ENCODE measurements around the gene IL3. TPM values are rescaled to one million over a fixed set of nuclear protein-coding genes. Genes with fewer than 3 reads are reported as not detected.

Gene IL3
- total RNA-seq, 1 experiment from 2014 or later = not detected

DNA sequence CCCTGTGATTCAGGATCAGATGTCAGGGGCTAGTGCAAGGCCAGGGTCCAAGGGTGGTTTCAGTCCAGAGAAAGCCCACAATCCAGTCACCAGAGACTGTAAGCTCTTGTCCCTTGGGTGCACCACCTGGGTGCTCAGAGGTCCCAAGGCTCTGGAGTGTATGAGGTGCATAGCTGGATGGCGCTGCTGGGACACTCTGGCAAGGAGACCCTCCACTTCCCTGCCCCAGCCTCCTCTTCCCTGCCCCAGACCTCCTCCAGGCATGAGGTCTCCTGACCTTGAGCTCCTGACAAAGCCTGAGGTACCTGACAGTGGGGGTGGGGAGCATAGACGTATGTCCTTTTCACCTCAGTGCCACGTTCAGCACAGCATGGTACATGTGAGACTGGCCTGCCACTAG is 20.1 kb downstream of the IL3 start:
- H3K9me3 Mint-ChIP-seq = no peaks in the 10 kb centered on the region
- TF ChIP-seq GTF2I (CRISPR knock-in tag; conservative IDR thresholded peaks at IDR 0.05) (no peak), RORB (CRISPR knock-in tag; IDR thresholded peaks at IDR 0.05) (no peak), PRRX2 (CRISPR knock-in tag; IDR thresholded peaks at IDR 0.05) (no peak), NFE2L1 (CRISPR knock-in tag; IDR thresholded peaks at IDR 0.05) (no peak), FOXJ3 (CRISPR knock-in tag; IDR thresholded peaks at IDR 0.05; ENCODE audit: borderline replicate concordance) (no peak), MXD4 (CRISPR knock-in tag; IDR thresholded peaks at IDR 0.05; ENCODE audit: borderline replicate concordance) (no peak), ZNF423 (CRISPR knock-in tag; IDR thresholded peaks at IDR 0.05) (no peak), ZNF232 (CRISPR knock-in tag; IDR thresholded peaks at IDR 0.05) (no peak)
- TF ChIP-seq, protein P1, sequence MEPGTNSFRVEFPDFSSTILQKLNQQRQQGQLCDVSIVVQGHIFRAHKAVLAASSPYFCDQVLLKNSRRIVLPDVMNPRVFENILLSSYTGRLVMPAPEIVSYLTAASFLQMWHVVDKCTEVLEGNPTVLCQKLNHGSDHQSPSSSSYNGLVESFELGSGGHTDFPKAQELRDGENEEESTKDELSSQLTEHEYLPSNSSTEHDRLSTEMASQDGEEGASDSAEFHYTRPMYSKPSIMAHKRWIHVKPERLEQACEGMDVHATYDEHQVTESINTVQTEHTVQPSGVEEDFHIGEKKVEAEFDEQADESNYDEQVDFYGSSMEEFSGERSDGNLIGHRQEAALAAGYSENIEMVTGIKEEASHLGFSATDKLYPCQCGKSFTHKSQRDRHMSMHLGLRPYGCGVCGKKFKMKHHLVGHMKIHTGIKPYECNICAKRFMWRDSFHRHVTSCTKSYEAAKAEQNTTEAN (CRISPR knock-in tag; IDR thresholded peaks at IDR 0.05) = no peak
- TF ChIP-seq, protein P2, sequence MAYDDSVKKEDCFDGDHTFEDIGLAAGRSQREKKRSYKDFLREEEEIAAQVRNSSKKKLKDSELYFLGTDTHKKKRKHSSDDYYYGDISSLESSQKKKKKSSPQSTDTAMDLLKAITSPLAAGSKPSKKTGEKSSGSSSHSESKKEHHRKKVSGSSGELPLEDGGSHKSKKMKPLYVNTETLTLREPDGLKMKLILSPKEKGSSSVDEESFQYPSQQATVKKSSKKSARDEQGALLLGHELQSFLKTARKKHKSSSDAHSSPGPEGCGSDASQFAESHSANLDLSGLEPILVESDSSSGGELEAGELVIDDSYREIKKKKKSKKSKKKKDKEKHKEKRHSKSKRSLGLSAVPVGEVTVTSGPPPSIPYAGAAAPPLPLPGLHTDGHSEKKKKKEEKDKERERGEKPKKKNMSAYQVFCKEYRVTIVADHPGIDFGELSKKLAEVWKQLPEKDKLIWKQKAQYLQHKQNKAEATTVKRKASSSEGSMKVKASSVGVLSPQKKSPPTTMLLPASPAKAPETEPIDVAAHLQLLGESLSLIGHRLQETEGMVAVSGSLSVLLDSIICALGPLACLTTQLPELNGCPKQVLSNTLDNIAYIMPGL (CRISPR knock-in tag; IDR thresholded peaks at IDR 0.05) = no peak
- TF ChIP-seq, protein P3, sequence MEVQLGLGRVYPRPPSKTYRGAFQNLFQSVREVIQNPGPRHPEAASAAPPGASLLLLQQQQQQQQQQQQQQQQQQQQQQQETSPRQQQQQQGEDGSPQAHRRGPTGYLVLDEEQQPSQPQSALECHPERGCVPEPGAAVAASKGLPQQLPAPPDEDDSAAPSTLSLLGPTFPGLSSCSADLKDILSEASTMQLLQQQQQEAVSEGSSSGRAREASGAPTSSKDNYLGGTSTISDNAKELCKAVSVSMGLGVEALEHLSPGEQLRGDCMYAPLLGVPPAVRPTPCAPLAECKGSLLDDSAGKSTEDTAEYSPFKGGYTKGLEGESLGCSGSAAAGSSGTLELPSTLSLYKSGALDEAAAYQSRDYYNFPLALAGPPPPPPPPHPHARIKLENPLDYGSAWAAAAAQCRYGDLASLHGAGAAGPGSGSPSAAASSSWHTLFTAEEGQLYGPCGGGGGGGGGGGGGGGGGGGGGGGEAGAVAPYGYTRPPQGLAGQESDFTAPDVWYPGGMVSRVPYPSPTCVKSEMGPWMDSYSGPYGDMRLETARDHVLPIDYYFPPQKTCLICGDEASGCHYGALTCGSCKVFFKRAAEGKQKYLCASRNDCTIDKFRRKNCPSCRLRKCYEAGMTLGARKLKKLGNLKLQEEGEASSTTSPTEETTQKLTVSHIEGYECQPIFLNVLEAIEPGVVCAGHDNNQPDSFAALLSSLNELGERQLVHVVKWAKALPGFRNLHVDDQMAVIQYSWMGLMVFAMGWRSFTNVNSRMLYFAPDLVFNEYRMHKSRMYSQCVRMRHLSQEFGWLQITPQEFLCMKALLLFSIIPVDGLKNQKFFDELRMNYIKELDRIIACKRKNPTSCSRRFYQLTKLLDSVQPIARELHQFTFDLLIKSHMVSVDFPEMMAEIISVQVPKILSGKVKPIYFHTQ (CRISPR knock-in tag; IDR thresholded peaks at IDR 0.05) = no peak
- TF ChIP-seq, protein P4, sequence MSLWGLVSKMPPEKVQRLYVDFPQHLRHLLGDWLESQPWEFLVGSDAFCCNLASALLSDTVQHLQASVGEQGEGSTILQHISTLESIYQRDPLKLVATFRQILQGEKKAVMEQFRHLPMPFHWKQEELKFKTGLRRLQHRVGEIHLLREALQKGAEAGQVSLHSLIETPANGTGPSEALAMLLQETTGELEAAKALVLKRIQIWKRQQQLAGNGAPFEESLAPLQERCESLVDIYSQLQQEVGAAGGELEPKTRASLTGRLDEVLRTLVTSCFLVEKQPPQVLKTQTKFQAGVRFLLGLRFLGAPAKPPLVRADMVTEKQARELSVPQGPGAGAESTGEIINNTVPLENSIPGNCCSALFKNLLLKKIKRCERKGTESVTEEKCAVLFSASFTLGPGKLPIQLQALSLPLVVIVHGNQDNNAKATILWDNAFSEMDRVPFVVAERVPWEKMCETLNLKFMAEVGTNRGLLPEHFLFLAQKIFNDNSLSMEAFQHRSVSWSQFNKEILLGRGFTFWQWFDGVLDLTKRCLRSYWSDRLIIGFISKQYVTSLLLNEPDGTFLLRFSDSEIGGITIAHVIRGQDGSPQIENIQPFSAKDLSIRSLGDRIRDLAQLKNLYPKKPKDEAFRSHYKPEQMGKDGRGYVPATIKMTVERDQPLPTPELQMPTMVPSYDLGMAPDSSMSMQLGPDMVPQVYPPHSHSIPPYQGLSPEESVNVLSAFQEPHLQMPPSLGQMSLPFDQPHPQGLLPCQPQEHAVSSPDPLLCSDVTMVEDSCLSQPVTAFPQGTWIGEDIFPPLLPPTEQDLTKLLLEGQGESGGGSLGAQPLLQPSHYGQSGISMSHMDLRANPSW (CRISPR knock-in tag; conservative IDR thresholded peaks at IDR 0.05; ENCODE audit: low read depth) = no peak
- TF ChIP-seq, protein P5, sequence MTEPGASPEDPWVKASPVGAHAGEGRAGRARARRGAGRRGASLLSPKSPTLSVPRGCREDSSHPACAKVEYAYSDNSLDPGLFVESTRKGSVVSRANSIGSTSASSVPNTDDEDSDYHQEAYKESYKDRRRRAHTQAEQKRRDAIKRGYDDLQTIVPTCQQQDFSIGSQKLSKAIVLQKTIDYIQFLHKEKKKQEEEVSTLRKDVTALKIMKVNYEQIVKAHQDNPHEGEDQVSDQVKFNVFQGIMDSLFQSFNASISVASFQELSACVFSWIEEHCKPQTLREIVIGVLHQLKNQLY (CRISPR knock-in tag; IDR thresholded peaks at IDR 0.05) = no peak
- TF ChIP-seq, protein P6, sequence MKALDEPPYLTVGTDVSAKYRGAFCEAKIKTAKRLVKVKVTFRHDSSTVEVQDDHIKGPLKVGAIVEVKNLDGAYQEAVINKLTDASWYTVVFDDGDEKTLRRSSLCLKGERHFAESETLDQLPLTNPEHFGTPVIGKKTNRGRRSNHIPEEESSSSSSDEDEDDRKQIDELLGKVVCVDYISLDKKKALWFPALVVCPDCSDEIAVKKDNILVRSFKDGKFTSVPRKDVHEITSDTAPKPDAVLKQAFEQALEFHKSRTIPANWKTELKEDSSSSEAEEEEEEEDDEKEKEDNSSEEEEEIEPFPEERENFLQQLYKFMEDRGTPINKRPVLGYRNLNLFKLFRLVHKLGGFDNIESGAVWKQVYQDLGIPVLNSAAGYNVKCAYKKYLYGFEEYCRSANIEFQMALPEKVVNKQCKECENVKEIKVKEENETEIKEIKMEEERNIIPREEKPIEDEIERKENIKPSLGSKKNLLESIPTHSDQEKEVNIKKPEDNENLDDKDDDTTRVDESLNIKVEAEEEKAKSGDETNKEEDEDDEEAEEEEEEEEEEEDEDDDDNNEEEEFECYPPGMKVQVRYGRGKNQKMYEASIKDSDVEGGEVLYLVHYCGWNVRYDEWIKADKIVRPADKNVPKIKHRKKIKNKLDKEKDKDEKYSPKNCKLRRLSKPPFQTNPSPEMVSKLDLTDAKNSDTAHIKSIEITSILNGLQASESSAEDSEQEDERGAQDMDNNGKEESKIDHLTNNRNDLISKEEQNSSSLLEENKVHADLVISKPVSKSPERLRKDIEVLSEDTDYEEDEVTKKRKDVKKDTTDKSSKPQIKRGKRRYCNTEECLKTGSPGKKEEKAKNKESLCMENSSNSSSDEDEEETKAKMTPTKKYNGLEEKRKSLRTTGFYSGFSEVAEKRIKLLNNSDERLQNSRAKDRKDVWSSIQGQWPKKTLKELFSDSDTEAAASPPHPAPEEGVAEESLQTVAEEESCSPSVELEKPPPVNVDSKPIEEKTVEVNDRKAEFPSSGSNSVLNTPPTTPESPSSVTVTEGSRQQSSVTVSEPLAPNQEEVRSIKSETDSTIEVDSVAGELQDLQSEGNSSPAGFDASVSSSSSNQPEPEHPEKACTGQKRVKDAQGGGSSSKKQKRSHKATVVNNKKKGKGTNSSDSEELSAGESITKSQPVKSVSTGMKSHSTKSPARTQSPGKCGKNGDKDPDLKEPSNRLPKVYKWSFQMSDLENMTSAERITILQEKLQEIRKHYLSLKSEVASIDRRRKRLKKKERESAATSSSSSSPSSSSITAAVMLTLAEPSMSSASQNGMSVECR (CRISPR knock-in tag; IDR thresholded peaks at IDR 0.05; ENCODE audit: borderline replicate concordance) = no peak
- TF ChIP-seq, protein P7, sequence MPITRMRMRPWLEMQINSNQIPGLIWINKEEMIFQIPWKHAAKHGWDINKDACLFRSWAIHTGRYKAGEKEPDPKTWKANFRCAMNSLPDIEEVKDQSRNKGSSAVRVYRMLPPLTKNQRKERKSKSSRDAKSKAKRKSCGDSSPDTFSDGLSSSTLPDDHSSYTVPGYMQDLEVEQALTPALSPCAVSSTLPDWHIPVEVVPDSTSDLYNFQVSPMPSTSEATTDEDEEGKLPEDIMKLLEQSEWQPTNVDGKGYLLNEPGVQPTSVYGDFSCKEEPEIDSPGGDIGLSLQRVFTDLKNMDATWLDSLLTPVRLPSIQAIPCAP (CRISPR knock-in tag; IDR thresholded peaks at IDR 0.05) = no peak
- TF ChIP-seq, protein P8, sequence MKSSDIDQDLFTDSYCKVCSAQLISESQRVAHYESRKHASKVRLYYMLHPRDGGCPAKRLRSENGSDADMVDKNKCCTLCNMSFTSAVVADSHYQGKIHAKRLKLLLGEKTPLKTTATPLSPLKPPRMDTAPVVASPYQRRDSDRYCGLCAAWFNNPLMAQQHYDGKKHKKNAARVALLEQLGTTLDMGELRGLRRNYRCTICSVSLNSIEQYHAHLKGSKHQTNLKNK (CRISPR knock-in tag; IDR thresholded peaks at IDR 0.05) = no peak
- TF ChIP-seq, protein P9, sequence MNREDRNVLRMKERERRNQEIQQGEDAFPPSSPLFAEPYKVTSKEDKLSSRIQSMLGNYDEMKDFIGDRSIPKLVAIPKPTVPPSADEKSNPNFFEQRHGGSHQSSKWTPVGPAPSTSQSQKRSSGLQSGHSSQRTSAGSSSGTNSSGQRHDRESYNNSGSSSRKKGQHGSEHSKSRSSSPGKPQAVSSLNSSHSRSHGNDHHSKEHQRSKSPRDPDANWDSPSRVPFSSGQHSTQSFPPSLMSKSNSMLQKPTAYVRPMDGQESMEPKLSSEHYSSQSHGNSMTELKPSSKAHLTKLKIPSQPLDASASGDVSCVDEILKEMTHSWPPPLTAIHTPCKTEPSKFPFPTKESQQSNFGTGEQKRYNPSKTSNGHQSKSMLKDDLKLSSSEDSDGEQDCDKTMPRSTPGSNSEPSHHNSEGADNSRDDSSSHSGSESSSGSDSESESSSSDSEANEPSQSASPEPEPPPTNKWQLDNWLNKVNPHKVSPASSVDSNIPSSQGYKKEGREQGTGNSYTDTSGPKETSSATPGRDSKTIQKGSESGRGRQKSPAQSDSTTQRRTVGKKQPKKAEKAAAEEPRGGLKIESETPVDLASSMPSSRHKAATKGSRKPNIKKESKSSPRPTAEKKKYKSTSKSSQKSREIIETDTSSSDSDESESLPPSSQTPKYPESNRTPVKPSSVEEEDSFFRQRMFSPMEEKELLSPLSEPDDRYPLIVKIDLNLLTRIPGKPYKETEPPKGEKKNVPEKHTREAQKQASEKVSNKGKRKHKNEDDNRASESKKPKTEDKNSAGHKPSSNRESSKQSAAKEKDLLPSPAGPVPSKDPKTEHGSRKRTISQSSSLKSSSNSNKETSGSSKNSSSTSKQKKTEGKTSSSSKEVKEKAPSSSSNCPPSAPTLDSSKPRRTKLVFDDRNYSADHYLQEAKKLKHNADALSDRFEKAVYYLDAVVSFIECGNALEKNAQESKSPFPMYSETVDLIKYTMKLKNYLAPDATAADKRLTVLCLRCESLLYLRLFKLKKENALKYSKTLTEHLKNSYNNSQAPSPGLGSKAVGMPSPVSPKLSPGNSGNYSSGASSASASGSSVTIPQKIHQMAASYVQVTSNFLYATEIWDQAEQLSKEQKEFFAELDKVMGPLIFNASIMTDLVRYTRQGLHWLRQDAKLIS (CRISPR knock-in tag; IDR thresholded peaks at IDR 0.05; ENCODE audit: borderline replicate concordance) = no peak
- no peak overlapping the region for H3K27ac Mint-ChIP-seq
- H3K27me3 Mint-ChIP-seq (ENCODE audit: low read depth) = no peaks in the 10 kb centered on the region
- no peaks in the 10 kb centered on the region for H3K36me3 Mint-ChIP-seq
- CTCF ChIA-PET = interaction anchor here (1.5 kb wide), 1 partner anchor 15 kb away, joined by 5 read pairs; no protein-coding TSS in a partner anchor
- POLR2A ChIA-PET = no interaction called here
- no peak for ATAC-seq
- DNase-seq (ENCODE audit: low spot score) = no peak
- H3K4me1 Mint-ChIP-seq = no peaks in the 10 kb centered on the region
- H3K4me3 Mint-ChIP-seq = no peak overlapping the region

Data from WTC11 (cell line).